Stimulated activated CD8-positive, alpha-beta memory T cell treated with anti-CD3 and anti-CD28 coated beads, Interleukin-7, amount 100 ng/mL, for 48 hours (primary cell): ENCODE data around the gene OTOF.
A peak's percentile ranks its signal among the peaks of the same experiment; 100 is the strongest.

Experiments used
- DNase-seq, 2 donors: peaks; one replicate each; pipeline ENCODE4 v3.0.0-alpha.2; 2020; ENCODE audit warnings: low read depth in 1 of 2; ENCODE audit errors: extremely low read depth in 1 of 2

The OTOF gene

DNA sequence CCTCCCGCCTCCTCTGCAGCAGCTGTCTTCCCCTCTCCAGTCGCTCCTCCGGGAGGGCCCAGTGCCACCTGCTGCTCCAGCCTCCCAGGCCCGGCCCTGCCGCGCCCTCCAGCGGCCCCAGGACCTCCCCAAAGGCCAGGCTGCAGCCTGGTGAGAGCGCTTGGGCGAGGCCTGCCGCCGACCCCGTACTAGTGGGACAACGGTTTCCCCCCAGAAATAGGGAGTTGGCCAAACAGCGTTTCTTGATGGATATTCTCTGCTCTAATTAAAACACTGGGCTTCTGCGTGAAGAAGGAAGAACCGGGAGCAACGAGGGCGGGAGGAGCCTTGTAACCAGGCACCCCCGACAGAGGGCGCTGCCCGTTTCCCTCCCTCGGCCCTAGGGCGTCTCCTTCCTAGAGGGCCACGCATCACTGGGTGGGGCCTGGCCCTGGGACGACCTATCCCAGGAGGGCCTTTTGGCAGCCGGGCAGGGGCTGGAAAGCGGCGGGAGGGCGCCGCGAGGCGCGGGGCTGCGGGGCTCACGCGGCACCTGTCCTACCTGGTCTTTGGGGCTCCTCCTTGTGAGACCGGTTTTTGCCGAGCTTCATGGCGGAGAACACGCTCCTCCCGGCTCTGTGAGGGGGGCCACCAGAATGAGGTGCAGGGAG lies 25.4 kb upstream of the OTOF start:
- DNase-seq: peak; percentile 64 to 80

DNA sequence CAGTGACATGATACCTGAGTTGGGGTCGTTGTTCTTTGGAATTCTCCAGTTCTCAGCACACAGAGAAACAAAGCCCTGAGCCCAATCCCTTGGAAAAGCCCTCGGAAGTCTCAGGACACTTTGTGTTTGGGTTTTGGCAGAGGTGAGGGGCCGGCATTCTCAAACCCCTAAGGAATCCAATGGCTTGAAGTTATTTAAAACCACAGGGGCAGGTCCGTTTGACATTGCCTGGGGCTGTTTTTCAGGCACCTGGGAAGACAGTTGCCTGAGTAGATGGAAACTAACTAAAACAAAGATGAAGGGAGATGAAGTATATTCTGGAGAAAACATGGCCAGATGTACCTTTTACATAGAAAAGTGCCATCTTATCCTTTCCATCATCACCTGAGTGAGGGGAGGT lies 22.5 kb upstream of the OTOF start:
- no peak for DNase-seq

- DNase-seq: no peak
These were observed 17.9 kb upstream of the OTOF start for GRCh38 chr2:26495705-26496297.

DNA sequence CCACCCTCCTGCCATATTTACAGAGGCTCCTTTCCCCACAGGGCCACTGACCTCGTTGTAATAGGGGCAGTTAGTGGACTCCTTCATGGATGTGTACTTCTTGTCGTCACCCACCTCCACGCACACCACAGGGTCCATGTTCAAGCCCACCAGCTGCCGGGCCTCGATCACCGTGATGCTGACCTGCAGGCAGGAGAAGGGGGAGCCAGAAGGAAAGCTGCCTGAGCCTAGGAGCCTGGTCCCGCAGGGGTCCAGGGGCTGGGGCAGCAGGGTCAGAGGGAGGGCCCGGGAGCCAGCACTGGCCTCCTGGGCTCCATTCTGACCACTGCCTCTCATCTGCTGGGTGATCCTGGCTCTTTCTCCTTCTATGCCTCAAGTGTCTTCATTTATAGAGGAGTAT lies 17.0 kb upstream of the OTOF start:
- no peak for DNase-seq

DNA sequence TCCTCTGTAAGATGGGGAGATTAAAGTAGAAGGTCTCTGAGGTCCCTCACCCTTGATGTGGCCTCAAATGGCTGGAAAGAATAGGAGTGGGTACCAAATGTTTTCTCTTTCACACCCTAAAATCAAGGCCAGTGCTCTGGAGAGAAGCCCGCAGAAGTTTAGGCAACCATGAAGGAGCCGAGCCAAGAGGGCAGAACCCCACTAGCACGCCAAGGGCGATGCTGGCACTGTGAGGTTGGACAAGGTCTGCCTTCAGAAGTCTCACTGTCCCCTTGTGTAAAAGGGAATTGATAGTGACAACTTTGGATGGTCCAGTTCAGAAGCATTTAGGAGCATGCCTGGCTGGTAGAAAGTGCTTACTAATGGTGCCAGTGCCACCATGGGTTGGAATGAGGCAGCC lies 16.3 kb upstream of the OTOF start:
- DNase-seq: no peak

GRCh38 chr2:26493566-26493965 lies 15.6 kb upstream of the OTOF start:
- DNase-seq: no peak

DNA sequence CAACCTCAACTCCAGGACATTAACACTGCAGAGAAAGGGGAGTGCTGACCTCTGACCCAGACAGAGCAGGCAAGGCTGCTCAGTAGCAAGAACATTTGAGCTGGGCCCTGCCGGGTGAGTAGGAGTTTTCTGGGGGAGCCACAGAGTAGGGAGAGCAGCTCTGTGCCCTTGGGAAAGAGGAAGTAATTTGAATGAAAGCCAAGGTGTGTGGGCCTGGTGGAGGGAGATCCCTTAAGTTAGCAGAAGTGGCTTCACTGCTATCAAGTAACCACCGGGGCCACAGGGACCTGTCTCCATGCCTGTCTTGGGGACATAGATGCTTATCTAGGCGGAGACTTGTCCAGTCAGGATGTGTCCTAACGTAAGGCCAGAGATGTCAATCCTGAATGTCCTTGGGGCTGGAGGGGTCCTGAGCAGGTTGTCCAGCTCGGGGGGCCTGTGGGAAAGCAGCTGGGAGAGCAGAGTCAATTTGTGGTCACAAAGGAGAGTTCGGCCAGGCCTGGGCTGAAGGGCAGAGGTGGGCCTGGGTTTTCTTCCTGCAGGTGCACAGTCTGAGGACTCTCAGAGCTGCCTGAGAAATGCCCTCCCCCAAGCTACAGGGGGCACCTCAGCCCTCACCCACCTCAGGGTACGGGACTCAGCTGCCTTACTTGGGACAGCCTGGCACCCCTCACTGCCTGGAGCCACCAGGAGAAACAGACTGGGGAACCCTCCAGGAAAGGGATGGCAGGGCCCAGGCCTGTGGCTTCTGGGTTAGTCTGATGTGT lies 15.0 kb upstream of the OTOF start:
- no peak for DNase-seq

GRCh38 chr2:26491563-26492167 lies 13.7 kb upstream of the OTOF start:
- DNase-seq: no peak

DNA sequence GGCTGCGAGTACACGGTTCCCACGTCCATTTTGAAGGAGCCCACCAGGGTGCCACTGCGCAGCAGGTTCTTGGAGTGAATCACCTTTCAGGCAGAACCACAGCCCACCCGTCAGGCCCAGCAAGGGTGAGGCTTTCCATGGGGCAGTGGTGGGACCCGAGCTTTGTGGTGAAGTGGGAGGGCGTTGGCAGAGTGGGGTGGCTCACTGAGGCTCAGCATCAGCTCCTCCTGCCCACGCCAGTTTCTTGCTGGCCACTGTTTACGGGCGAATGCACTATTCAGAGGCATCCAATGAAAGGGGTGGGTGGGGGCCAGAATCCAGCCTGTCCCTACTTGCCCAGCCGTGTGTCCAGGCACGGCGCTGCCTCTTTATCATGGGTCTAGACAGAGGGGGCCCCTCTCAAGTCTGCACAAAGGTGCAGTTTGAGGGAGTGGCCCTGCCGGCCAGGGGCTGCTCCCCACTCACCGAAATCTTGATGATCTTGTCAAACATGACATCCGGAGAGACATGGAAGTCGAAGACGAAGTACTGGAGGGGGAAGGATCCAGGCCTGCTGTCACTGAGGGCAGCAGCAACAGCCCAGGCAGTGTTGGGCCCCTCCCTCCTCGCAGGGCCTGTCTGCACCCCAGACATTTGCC lies 11.4 kb upstream of the OTOF start:
- DNase-seq: no peak

DNA sequence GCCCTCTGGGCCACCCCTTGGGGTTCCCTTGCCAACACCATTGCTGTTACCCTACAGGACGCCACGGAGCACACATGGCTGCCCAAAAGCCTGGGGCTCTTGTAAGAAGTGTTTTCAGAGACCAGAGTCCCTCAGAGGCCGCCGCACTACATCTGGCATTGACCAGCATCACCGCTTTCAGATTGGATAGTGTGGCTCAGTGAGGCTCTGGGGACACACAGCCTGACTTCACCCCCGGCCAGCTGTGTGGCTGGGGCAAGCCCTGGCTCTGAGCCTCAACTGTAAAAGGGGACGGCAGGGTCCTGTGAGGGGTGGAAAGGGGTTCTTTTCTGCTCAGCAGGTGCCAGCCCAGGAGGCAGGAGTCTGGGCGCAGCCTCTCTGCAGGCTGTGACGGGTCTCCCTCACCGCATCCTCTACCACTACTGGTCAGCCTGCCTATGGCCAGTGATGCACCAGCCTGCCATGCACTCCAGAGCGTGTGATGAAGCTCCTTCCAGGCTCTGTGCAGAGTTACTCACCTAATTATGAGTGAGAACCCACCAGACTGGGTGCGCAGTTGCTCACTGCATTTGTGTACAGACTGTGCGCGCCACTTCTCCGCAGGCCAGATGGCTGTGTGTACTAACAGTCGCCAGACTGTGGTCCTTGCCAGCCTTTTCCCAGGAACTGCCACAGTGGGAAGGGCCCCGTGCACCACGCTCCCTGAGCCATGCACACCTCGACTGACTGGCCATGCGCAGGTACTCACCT lies 10.7 kb upstream of the OTOF start:
- DNase-seq: no peak

DNA sequence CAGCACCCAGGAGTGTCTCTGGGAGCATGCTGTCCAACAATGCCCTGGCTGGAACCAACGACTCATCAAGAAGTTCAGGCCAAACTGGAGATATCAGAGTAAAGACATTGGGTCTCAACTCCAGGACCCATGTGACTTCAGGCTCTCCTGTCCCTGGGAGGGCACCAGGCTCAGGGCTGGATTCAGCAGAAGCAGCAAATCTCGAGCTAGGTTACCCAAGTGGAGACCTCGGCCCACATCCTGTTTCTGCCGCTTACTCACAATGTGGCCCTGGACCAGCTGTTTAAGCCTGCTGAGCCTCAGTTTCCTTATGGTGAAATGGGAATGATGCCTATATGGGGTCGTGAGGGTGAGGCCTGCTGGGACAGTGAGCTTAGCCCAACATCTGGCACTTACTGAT lies 9.3 kb upstream of the OTOF start:
- no peak for DNase-seq

DNA sequence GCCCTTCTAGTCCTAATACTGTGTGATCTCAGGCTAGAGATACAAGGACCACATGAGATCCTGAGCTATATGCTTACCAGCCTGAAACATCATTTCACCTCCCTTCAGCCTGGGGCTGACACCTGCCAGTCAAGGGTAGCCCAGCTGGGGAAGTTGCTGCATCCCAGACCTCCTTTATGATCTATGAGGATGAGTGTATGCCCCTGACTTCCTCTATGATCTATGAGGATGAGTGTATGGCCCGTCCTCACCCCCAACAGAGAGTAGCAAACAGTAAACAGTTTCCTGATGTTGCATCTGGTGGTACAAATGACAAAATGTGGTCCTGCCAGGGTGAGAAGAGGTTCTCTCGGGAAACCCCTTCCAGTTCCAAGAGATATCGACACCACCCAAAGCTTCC lies 8.9 kb upstream of the OTOF start:
- no peak for DNase-seq

DNA sequence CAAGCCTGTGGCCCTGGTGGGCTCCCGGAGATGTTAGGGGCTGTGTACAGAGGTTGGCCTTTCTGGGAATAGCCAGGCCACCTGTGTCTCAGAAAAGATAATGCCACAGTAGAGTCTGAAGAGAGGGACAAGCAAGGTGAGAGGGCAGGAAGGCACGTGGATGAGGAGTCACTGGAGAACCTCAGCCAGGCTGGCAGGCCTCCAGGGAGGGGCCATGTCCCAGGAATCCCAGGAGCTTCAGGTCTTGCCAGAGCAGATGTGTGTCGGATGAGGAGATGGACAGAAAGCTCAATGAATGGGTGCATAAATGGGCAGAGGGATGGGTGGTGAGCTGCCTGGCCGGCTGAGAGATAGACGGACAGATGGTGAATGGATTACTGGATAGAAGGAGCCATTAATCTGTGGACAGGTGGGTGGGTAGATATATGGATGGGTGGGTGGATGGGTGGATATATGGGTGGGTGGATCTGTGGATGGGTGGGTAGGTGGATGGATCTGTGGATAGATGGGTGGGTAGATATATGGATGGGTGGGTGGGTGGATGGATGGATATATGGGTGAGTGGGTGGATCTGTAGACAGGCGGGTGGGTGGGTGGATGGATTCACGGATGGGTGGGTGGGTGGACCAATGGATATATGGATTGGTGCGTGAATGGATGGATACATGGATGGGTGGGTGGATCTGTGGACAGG lies 7.9 kb upstream of the OTOF start:
- no peak for DNase-seq

GRCh38 chr2:26485099-26485498 lies 7.2 kb upstream of the OTOF start:
- DNase-seq: no peak

- no peak for DNase-seq
These were observed 6.7 kb upstream of the OTOF start for GRCh38 chr2:26484579-26484978.

DNA sequence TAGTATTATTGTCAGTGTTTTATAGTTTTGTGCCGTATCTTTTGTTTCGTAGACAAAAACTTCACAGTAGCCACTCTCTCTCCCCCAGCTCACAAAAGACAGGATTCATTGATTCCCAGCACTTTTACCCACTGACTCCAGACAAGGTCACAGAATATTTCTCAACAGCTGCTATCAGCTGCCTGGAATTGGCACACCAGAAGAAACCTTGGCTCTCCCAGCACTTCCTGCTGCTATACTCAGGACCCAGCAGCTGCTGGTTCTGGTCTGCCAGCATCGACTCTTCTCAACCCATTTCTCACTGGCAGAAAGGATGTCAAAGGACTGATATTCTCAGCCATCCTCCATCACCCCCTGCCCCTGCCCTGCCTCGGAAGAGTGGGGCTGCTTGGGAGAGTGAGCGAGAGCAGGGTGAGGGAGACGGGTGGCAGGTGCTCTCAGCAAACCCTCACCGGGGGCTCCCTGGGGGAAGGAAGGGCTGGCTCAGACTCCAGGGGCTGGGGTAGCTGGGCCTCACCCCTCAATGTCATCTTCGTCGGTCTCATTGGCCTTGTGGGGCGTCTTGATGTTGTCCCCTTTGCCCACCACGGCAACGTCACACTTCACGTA lies 6.1 kb upstream of the OTOF start:
- DNase-seq: no peak

DNA sequence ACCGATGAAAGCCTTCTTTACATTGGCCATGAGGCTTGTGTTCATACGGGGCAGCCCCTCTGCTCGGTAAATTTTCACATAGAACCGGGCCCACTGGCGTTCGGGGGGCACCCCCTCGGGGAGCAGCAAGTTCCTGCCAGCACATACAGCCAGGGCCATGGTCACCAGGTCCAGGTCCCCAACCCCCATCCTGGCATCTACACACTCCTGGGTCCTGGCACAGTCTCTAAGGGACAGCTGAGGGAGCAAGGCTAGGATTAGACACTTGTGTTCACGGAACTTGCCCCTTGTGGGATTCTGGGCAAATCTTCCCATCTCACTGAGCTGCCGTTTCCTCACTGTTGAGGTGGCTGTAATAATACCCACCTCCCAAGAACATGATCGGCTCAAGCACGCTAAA lies 5.6 kb upstream of the OTOF start:
- no peak for DNase-seq

DNA sequence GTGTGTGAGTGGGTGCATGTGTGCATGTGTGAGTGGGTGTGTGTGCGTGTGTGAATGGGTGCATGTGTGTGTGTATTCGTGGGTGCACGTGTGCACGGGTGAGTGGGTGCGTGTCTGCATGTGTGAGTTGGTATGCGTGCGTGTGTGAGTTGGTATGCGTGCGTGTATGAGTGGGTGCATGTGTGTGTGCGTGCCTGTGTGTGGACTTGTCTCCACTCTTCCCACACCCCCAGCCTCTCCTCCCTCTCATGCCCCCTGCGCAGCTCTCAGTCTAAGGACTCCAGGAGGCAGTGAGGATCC lies 5.1 kb upstream of the OTOF start:
- no peak for DNase-seq

DNA sequence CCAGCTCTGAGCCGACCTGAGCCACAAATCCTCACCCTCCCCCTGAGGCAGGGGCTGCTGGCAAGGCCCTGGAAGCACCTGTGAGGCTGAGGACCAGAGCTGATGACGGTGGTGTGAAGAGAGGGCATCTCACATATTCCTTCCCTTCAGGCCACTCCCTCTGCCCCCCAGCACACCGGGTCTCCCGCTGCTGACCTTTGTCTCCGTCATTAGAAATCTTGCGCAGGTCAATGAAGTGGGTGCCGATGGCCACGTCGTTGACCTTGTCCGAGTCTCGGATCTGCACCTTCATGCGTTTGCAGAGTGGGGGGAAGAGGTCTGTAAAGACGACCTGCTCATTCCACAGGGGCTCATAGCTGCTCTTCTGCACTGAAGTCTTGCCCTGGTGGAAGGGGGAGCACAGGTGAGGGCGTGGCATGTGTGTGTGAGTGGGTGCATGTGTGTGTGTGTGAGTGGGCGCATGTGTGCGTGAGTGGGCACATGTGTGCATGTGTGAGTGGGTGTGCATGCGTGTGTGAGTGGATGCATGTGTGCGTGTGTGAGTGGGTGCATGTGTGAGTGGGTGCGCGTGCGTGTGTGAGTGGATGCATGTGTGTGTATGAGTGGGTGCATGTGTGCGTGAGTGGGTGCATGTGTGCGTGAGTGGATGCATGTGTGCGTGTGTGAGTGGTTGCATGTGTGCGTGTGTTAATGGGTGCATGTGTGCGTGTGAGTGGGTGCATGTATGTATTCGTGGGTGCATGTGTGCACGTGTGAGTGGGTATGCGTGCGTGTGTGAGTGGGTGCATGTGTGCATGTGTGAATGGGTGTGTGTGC lies 4.5 kb upstream of the OTOF start:
- no peak for DNase-seq
